Small intestine (tissue), 7 donors: ENCODE measurements around the gene ASGR2. TPM values are rescaled to one million over a fixed set of nuclear protein-coding genes. Genes with fewer than 3 reads are reported as not detected.
"Not testable (repeated sequence)": the region's sequence is repeated elsewhere in the genome, so short reads cannot be mapped to it uniquely, and the experiment has no call there.

Experiments
- DNase-seq, 2 donors: peaks; one replicate each; pipeline versions ENCODE4 v3.0.0 to v3.0.0-alpha.2; 2013
- FAIRE-seq: peaks from 2 replicates; lab custom pipeline; 2012; peaks lifted over from hg19 to GRCh38; lab: Jason Lieb, UNC
- H3K27ac ChIP-seq, 3 donors: one replicate each; pipeline ENCODE4 v1.5.1; 2013; ENCODE audit warnings: low read length in 2 of 3, mild to moderate bottlenecking in 2 of 3, control low read depth in 1 of 3, inconsistent platforms in 1 of 3, low read depth in 1 of 3, moderate library complexity in 1 of 3
- H3K27me3 ChIP-seq, 3 donors: one replicate each; pipeline ENCODE4 v1.6.1; 2013; ENCODE audit warnings: low read length in 3 of 3, inconsistent platforms in 1 of 3; ENCODE audit not compliant: control insufficient read depth in 3 of 3, insufficient read depth in 3 of 3
- H3K36me3 ChIP-seq, 3 donors: one replicate each; pipeline ENCODE4 v1.6.1; 2013; ENCODE audit warnings: low read length in 3 of 3, inconsistent platforms in 1 of 3, low read depth in 1 of 3, mild to moderate bottlenecking in 1 of 3, moderate library complexity in 1 of 3; ENCODE audit not compliant: control insufficient read depth in 3 of 3, insufficient read depth in 2 of 3
- H3K4me1 ChIP-seq, 3 donors: one replicate each; pipeline ENCODE4 v1.6.1; 2013; ENCODE audit warnings: low read length in 2 of 3, inconsistent platforms in 1 of 3, low read depth in 1 of 3, mild to moderate bottlenecking in 1 of 3, moderate library complexity in 1 of 3; ENCODE audit not compliant: control insufficient read depth in 3 of 3, insufficient read depth in 2 of 3
- H3K4me3 ChIP-seq, 3 donors: one replicate each; pipeline ENCODE4 v1.5.1; 2013; ENCODE audit warnings: low read length in 3 of 3, control low read depth in 1 of 3, inconsistent platforms in 1 of 3, low read depth in 1 of 3, mild to moderate bottlenecking in 1 of 3, moderate library complexity in 1 of 3
- H3K9me3 ChIP-seq, 2 donors: one replicate each; pipeline ENCODE4 v1.6.1; 2013; ENCODE audit warnings: low read depth in 1 of 2, low read length in 1 of 2; ENCODE audit not compliant: control insufficient read depth in 2 of 2, insufficient read depth in 1 of 2
- WGBS, 3 donors: extraction: QIAGEN DNeasy Blood & Tissue Kit; methylation state at CpG; one replicate each; pipeline ENCODE4 v1.1.7; 2013; 5-methylcytosine and 5-hydroxymethylcytosine counted together
- polyA plus RNA-seq, 4 donors: library from polyadenylated mRNA; stranded (reverse) in 3 of 4; unstranded in 1 of 4; fragments of 200-250 nt in 3 of 4; fragments of 120-200 nt in 1 of 4; gene quantifications; one replicate each; pipeline versions ENCODE4 v1.2.1 to v1.2.3, GENCODE V29; 2013
- donor health status: healthy with polysubstance abuse.
- donor health status: control.
- donor health status: control.
- donor health status: Bipolar disorder and iron deficiency.
- donor health status: healthy.

The ASGR2 gene
- polyA plus RNA-seq, 4 donors = 0.46 to 0.81 TPM; not detected in 2

GRCh38 chr17:7120635-7121034 is 6.0 kb upstream of the ASGR2 start:
- WGBS, 3 donors = 77 to 78% (median 77%) methylated on average over 12 of the region's 12 CpGs
- FAIRE-seq, H3K4me3 ChIP-seq, H3K27ac ChIP-seq, H3K4me1 ChIP-seq, H3K27me3 ChIP-seq, H3K36me3 ChIP-seq, DNase-seq, H3K9me3 ChIP-seq: not testable (repeated sequence)

GRCh38 chr17:7120123-7120522 is 5.5 kb upstream of the ASGR2 start:
- H3K27me3 ChIP-seq = peaks cover 0 to 4% (median 1%) of the 10 kb centered on the region in 3 donors
- WGBS, 3 donors = 59 to 71% (median 66%) methylated on average over 2 of the region's 2 CpGs

GRCh38 chr17:7119314-7119713 is 4.7 kb upstream of the ASGR2 start:
- H3K27ac ChIP-seq = no peak overlapping the region
- H3K4me1 ChIP-seq = no peaks in the 10 kb centered on the region
- H3K36me3 ChIP-seq = no peaks in the 10 kb centered on the region
- peaks cover 0 to 4% (median under 1%) of the 10 kb centered on the region in 3 donors for H3K27me3 ChIP-seq
- no peak overlapping the region for H3K4me3 ChIP-seq
- WGBS, 3 donors = 61 to 77% (median 75%) methylated on average over 11 of the region's 11 CpGs
- FAIRE-seq (no peak), DNase-seq (no peak)
- H3K9me3 ChIP-seq = peaks cover 0 to 6% of the 10 kb centered on the region in 2 donors

More at GRCh38 chr17:7120123-7120522, 5.5 kb upstream of the ASGR2 start:
- DNase-seq (no peak), FAIRE-seq (no peak)
- H3K9me3 ChIP-seq = peaks cover 0 to 6% of the 10 kb centered on the region in 2 donors
- no peak overlapping the region for H3K4me3 ChIP-seq
- no peaks in the 10 kb centered on the region for H3K36me3 ChIP-seq
- H3K27ac ChIP-seq = no peak overlapping the region
- H3K4me1 ChIP-seq = no peaks in the 10 kb centered on the region

- WGBS, 3 donors = 63 to 70% (median 67%) methylated on average over 19 of the region's 19 CpGs
- H3K27me3 ChIP-seq = peaks cover 0 to 4% (median 0%) of the 10 kb centered on the region in 3 donors
- H3K4me3 ChIP-seq = no peak overlapping the region
- no peak for DNase-seq
- H3K36me3 ChIP-seq = no peaks in the 10 kb centered on the region
- H3K4me1 ChIP-seq = no peaks in the 10 kb centered on the region
- peaks cover 0 to 6% of the 10 kb centered on the region in 2 donors for H3K9me3 ChIP-seq
- H3K27ac ChIP-seq = no peak overlapping the region
- no peak for FAIRE-seq
Measured at GRCh38 chr17:7114875-7115614, 423 bp upstream of the ASGR2 start.

GRCh38 chr17:7113273-7114071 is 1.1 kb downstream of the ASGR2 start:
- Histone ChIP-seq H3K4me3 (no peak overlapping the region), H3K36me3 (no peaks in the 10 kb centered on the region), H3K9me3 (peaks cover 0 to 6% of the 10 kb centered on the region in 2 donors), H3K27ac (no peak overlapping the region), H3K27me3 (peaks cover 0 to 1% (median 0%) of the 10 kb centered on the region in 3 donors), H3K4me1 (no peaks in the 10 kb centered on the region)
- 90 to 91% (median 90%) methylated on average over 15 of the region's 15 CpGs for WGBS, 3 donors
- DNase-seq (no peak), FAIRE-seq (no peak)

GRCh38 chr17:7112510-7113108 is 2.0 kb downstream of the ASGR2 start:
- Histone ChIP-seq H3K27ac (no peak overlapping the region), H3K4me3 (no peak overlapping the region), H3K4me1 (no peaks in the 10 kb centered on the region), H3K9me3 (peaks cover 0 to 6% of the 10 kb centered on the region in 2 donors), H3K27me3 (no peaks in the 10 kb centered on the region), H3K36me3 (no peaks in the 10 kb centered on the region)
- FAIRE-seq (no peak), DNase-seq (no peak)
- 74 to 77% (median 76%) methylated on average over 9 to 10 of the region's 10 CpGs for WGBS, 3 donors

- H3K4me1 ChIP-seq = no peaks in the 10 kb centered on the region
- H3K4me3 ChIP-seq = no peak overlapping the region
- no peaks in the 10 kb centered on the region for H3K36me3 ChIP-seq
- no peaks in the 10 kb centered on the region for H3K27me3 ChIP-seq
- no peak for DNase-seq
- H3K27ac ChIP-seq = no peak overlapping the region
- WGBS, 3 donors = 44 to 59% (median 58%) methylated on average over 11 of the region's 12 CpGs
- H3K9me3 ChIP-seq = no peaks in the 10 kb centered on the region
- FAIRE-seq = no peak
Measured at GRCh38 chr17:7111784-7112509, 2.7 kb downstream of the ASGR2 start.
